GM18517 (cell line): ENCODE data around the gene SYT9.

Experiments
- ATAC-seq: cut with Tn5 transposase; IDR thresholded peaks from one replicate; pipeline ENCODE4 v1.9.1; 2021; ENCODE audit warnings: mild to moderate bottlenecking, moderate library complexity; ENCODE audit not compliant: unreplicated experiment

The SYT9 gene, protein sequence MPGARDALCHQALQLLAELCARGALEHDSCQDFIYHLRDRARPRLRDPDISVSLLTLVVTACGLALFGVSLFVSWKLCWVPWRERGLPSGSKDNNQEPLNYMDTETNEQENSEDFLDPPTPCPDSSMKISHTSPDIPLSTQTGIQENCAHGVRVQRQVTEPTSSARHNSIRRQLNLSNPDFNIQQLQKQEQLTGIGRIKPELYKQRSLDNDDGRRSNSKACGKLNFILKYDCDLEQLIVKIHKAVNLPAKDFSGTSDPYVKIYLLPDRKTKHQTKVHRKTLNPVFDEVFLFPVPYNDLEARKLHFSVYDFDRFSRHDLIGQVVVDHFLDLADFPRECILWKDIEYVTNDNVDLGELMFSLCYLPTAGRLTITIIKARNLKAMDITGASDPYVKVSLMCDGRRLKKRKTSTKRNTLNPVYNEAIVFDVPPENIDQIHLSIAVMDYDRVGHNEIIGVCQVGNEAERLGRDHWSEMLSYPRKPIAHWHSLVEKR

DNA sequence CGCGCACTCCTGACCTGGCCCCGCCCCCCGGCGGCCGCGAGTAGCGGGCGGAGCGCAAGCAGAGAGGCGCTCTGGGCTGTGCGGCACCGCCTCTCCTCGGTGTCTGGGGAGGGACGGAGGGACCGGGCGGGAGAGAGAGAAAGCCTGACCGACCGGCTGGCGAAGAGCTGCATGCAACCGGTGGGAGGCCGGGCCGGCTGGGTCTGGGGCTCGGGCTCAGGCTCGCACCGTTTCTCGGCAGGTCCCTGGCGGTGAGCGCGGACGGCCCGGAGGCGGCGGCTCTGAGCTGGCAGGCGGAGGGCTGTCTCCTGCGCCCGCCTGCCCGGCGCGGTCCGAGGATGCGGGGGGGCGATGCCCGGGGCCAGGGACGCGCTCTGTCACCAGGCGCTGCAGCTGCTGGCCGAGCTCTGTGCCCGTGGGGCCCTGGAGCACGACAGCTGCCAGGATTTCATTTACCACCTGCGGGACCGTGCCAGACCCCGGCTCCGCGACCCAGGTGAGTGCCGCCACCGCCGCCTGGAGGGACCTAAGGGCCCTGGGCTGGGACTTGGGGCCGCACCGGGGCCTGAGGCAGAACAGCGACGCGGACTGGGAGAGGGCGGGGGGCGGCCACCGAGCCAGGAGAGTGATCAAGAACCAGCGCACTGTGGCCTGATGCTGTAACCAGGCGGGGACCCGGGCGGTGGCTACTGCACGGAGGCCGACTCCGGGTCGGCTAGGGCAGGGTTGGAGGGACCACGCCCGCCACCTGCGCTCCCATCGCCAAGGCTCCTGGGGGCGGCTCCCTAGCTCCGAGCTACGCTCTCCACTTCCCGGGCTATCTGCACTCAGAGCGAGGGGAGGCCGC, at the start of gene SYT9:
Gene SYT9 (plus strand): TSS at position 69 of the 847 bp plus-strand sequence. CDS start 283 bp downstream, at position 352.
- ATAC-seq = no peak

DNA sequence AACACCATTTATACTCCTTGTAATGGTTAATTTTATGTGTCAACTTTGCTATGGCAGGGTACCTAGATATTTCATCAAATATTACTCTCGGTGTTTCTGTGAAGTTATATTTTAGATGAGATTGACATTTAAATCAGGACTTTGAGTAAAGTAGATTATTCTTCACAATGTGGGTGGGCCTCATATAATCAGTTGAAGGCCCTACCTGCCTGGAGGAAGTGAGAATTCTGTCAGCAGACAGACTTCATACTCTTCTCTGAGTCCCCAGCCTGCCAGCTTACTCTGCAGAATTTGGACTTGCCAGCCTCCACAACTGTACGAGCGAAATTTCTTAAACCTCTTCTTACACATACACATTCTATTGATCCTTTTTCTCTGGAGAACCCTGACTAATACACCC, 49.3 kb upstream of the SYT9 start:
- ATAC-seq = no peak

DNA sequence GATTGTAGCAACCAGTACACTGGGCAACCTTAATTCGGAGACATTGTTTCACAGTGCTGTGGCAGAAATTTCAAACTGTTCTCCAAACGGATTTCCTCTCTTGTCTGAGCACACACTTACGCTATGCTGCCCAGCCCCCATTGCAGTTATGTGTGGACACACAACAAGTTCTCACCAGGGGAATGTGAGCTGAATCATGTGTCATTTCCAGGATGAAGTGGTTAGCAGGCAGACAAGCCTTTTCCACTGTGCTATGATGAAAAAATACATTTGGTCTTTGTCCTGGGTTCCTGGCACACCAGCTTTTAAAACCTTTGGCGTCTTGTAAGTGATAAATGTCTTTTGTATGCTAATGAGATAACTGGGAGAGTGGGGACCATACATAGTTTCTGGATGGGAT, 46.9 kb upstream of the SYT9 start:
- ATAC-seq = no peak

DNA sequence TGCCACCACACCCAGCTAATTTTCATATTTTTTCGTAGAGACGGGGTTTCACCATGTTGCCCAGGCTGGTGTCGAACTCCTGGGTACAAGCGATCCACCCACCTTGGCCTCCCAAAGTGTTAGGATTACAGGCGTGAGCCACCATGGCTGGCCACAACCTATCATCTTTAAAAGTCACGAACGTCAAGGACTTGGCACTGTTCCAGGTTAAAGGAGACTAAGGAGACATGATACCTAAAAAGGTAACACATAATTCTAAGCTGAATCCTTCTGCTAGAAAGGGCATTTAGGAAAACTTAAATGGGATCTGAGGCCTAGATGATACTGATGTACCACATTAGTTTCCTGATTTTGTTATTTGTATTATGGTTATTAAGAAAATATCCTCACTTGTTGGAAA, 43.3 kb upstream of the SYT9 start:
- ATAC-seq = no peak

DNA sequence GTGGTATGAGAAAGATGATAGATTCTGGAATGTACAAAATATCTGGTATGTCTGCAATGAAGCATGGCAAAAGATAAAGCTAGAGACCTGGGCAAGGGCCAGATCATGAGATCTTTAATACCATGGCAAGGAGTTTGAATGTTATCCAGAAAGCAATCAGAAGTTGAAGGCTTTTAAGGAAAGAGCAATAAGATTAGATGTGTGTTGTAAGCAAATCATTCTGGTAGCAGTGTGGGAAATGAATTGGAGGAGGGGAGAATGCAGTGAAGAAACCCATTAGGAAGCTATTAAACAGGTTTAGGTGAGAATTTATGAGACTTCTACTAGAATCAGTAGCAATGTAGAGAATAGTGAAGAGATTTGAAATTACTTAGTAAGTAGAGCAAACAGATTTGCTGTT, 32.2 kb upstream of the SYT9 start:
- ATAC-seq = no peak

DNA sequence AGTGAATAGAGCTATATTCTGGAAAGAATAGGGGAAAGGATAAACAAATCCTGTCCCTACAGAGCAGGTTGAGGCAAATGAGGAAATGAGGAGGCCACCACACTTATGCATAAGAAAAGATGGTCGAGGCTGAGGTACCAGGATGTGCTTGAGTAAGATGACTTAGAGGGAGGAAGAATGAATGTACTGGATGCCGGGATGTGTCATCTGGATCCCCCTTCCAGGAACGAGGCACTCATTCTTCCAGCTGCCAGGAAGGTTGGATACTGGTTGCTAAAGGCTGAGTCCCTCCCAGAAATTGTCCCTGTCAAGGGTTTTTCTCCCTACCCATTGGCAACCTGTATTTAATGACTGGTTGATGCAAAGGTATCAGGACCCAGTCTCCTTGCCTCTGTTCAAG, 31.1 kb upstream of the SYT9 start:
- no peak for ATAC-seq

DNA sequence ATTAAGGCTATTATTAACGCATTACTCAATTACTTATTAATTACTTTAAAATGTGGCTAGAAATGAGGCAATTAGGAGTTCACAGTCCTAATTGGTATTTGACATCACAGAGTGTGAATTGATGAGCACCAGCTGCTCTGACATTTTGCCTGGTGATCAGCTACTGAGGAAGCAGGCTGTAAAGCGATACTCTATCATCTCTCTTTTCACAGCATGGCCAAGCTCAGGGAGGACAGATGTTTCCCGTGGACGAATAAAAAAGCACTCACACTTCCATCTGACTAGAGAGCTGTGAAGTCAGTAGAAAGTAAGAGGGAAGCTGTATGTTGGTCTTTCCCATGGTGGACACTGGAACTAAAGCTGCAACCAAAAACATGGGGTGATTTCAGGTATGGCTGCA, 29.1 kb upstream of the SYT9 start:
- ATAC-seq = no peak

DNA sequence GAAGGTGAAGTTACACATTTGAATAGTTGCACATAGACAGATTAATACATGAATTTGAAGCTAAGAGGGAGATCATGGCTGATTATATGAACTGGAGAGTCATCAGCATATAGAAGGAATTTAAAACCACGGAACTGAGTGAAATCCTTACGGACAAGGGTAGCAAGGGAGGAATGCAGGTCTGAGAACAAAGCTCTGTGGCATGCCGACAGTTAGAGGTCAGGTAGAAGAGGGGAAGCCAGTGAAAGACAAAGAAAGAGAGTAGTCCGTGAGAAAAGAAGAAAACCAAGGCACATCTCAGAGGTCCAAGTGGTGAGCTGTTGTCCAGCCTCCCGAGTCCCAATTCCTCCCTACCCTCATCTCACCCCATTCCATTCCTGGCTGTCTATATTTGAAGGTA, 11.8 kb upstream of the SYT9 start:
- no peak for ATAC-seq

DNA sequence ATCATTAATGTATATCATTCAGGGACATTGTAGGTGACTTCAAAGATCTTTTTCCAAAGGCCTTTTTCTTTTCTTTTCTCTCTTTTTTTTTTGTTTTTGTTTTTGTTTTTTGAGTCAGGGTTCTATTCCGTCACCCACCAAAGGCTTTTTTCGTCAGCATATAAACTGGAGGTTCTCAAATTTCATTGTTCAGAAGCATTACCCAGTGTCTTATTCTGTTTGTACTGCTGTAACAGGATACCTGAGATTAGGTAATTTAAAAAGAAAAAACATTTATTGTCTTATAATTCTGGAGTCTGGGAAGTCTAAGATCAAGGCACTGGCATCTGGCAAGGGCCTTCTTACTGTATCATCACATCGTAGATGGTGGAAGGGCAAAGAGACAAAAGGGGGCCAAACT, 6.4 kb upstream of the SYT9 start:
- no peak for ATAC-seq

DNA sequence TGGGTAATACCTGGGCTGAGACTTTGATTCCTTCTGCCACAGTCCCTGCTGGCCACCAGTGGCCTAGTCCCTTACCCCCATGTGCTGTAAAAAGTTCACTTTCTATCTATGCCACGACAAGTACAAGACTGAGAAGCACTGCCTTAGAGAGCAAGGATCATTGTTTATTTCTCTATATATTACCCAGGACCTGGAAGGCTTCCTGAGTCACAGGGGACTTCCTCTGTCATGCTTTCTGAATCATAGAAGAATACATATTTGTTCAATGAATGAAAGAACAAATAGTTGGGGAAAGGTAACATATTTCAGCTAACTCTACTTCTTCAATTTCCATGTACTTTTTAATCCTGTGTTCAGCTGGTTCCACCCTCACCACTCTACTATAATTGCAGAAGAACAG, 5.5 kb upstream of the SYT9 start:
- ATAC-seq = no peak

DNA sequence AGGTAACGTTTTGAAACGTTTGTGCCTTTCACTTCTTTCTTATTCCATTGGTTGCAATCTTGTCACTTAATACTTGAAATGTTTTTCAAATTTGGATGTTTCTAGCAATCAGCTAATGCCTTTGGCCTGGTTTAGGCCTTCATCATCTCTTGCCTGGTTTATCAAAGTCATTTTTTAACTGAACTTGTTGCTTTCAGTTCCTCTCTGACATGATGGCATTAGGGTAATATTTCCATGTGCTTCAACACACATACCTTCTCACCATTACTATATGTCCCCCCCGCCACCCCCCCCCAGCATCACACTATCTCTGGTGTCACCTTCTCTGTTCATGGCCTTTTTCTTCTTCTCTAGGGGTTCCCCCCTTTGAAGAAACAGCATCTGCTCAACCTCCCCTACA, 1.5 kb upstream of the SYT9 start:
- ATAC-seq = no peak

DNA sequence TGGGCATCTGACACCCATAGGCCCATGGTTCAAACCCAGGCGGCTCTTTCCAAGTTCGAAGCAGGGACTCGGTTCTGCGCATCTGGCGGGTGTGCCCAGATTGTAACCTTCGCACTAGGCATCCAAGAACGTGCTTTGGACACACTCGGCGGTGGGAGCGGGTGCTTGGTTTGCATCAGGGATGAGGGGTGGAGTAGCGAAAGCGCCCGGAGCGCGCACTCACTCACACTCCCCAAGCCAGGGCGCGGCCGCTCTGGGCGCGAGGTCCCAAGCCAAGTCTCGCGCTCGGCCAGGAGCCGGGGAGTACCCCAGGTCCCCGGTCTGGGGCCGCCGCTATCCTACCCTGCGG, 243 bp upstream of the SYT9 start:
- ATAC-seq = no peak

DNA sequence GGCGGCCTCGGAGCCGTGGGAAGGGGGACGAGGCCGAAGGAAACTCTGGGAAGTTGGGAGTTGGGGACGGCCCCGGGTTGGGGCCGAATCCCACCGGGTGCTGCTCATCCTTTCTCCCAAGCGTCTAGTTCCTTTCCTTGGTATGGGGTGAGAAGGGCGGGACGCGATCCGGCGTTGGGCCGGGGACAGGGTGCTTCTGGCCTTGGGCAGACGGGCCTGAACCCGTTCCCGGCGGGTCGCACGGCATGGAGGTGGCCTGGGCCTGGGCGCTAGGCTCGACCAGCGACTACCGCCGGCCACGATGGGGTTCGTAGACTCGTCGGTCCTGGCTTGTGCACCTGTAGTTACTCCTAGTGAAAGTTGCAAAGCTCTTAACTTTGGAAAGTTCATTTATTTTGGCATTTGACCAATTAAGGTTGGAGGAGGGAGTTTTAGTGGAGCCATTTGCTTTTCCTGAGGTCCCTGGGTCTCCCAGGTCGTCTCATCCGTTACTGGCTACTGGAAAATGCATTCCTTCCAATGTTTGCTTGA, 1.0 kb downstream of the SYT9 start:
- no peak for ATAC-seq

DNA sequence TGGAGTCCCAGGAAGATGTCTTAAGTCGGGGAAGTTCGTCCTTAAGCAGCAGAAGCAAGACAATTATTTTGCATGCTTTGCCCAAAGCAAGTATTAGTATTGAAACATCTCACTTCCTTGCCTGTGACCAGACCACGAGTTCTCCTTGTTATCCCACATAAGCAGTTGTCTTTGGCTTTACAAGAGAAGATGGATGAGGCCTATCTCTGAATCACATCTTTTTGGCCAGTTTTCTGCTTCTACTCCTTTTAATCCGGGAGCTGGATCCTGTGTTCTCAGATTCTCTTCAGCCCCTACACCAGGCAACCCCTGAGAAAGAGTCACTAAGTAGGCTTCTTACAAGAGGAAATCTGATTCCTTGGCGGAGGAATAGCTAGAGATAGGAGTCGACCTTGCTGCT, 2.1 kb downstream of the SYT9 start:
- ATAC-seq = no peak

DNA sequence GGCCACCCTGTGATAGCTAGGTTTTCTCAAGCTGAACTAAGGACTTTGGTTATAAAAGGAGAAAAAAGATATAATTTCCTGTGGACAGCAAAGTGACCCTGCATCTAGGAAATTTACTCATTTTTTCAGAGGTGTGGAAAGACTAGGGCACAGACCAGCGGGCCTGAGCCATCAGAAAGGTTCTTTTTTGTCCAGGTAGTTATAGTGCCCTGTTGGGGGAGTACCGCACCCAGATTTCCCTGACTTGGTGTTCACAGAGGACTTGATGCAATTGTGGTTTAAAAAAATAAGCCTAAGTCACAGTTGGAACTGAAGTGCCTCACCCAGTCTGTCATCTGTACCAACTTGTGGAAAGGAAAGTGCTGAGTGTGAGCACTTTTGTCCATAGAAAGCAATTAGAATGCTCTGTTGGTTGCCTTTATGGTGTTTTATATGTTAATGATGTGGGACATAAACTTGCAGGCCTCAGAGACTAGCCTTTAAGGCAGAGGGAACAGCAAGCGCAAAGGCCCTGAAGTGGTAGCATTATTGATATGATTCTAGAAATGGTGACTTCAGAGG, 3.1 kb downstream of the SYT9 start:
- ATAC-seq = no peak

DNA sequence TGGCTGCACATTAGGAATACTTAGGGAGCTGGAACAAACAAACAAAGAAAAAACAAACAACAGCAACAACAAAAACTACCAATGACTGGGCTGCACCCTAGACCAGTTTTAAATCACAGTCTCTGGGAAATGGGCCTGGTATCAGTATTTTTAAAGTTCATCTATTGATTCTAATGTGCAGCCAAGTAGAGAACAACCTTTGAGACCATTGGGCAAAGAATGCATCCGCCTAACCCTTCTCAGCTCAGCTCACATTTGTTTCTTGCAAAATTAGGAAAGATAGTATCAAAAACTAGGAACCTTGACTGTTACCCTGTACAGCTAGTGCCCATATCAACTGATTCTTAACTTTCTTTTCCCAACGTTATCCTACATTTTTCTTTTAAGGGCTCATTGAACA, 5.2 kb downstream of the SYT9 start:
- no peak for ATAC-seq

DNA sequence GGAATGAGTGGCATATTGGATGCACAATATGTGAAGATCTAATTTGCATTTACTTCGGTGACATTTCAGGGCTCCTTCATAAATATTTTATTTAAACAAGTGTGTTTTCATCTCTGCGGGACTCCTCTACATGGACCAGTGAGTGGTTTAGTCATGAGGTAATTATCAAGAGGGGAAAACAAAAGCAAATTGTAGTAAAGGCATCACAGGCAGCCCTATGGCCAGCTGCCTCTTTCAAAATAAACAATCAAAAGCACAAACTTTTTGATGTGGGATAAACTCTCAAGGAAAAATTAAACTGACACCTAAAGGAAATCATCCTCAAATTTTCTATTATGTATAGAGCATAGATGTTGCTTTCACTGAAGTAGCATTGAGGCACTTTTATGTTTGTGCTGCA, 6.0 kb downstream of the SYT9 start:
- ATAC-seq = no peak

DNA sequence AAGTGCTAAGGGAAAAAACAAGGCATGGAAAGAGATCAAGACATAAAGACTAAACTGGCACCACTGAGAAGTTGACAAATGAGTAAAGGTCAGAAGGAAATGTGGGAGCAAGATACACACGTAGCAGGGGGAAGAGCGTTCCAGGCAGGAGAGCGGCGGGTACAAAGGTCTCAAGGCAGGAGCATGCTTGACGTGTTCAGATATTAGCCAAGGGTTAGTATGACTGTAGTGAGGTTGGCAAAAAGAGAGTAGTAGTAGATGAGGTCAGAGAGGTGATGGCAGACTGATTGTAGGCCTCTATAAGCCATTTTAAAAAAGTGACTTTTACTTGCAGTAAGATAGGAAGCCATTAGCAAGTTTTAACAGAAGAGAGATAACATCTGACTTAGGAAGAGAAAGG, 9.9 kb downstream of the SYT9 start:
- no peak for ATAC-seq

DNA sequence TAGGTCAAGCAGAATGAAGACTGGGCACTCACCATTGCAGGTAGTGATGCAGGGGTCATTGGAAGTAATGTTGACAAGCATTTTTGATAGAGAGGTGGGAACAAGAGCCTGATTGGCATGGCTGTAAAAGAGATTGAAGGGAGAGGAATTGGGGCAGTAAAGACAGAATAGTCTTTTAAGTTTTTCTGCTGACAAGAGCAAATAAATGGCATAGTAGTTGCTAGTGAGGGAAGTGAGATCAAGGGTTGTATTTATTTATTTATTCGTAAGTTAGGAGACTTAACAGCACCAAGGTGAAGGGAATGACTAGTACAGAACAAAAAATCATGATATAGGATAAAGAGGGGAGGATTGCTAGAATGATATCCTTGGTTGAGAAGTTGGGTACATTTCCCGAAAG, 11.0 kb downstream of the SYT9 start:
- ATAC-seq = no peak

DNA sequence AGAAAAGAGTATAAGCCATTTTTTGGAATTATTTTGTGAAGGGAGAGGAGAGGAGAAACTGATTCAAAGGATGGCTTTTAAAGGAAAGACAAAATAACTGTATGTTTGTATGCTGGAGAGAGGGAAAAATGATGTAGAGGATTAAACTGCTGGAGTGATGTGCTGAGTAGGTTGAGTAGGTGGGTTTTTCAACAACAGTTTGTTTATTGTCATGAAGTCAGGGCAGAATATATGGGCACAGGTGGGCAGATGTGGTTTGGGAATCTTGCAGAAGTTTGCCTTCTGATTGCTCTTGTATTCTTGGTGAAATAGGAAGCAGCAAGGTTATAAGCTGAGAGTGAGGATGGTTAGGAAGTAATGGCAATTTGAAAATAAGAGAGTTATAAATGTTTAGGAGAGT, 12.1 kb downstream of the SYT9 start:
- ATAC-seq = no peak

DNA sequence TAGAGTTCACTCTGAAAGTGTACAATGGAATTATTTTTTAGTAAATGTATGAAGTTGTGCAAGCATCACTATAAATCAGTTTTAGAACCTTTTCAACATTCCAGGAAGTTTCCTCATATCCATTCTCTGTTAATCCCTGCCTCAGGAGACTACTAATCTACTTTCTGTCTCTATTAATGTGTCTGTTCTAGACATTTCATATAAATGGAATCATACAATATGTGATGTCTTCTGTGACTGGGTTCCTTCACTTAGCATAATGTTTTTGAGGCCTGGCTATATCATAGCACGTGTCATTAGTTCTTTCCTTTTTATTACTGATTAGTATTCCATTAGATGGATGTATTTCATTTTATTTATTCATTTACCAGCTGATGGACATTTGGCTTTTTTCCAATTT, 17.1 kb downstream of the SYT9 start:
- no peak for ATAC-seq
